Activated naive CD4-positive, alpha-beta T cell treated with anti-CD3 and anti-CD28 coated beads, Interleukin-2, amount 10 ng/mL, durations not matched to agents 7 days and 5 days (primary cell): ENCODE measurements around the gene USP6NL.

ENCODE experiments used
- CTCF ChIA-PET: fragments of 350-600 bp; sonication (Branson Sonifier 250); formaldehyde crosslinking; loops from one replicate; lab custom pipeline; 2021; ENCODE audit warnings: antibody characterized with exemption; lab: Charles Lee
- DNase-seq: peaks from one replicate; pipeline ENCODE4 v3.0.0-alpha.2; 2020
- H3K27ac Mint-ChIP-seq: one replicate; pipeline ENCODE4 v1.8.0; 2021; ENCODE audit warnings: mild to moderate bottlenecking, moderate library complexity, mixed read lengths
- H3K27me3 Mint-ChIP-seq: one replicate; pipeline ENCODE4 v1.8.0; 2021; ENCODE audit warnings: mild to moderate bottlenecking, mixed read lengths
- H3K36me3 Mint-ChIP-seq: one replicate; pipeline ENCODE4 v1.8.0; 2021; ENCODE audit warnings: mixed read lengths
- H3K4me1 Mint-ChIP-seq: one replicate; pipeline ENCODE4 v1.8.0; 2021; ENCODE audit warnings: mixed read lengths
- H3K4me3 Mint-ChIP-seq: one replicate; pipeline ENCODE4 v1.8.0; 2021; ENCODE audit warnings: mild to moderate bottlenecking, moderate library complexity, mixed read lengths
- H3K9me3 Mint-ChIP-seq: one replicate; pipeline ENCODE4 v1.8.0; 2021; ENCODE audit warnings: mixed read lengths

The USP6NL gene

DNA sequence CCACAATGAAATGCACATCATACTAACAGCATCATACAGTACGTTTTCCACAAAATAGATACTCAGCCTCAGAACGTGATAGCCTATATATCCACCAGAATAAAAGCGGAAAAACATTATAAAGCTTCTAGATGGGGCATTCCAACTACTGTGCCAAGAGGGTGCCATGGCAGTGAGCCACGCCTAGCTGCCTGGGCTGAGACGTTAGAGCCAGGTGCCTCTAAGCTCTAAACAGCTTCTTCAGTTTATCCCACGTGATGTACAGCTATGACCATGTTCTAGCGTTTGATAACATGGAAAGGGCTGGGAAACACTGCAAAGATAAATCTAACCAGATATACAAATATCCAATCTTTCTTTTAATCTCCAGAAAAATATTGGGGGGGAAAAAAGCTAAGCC, 17.8 kb downstream of the USP6NL start:
- no peak overlapping the region for H3K27ac Mint-ChIP-seq
- H3K36me3 Mint-ChIP-seq: no peaks in the 10 kb centered on the region
- H3K4me3 Mint-ChIP-seq: no peak overlapping the region
- H3K9me3 Mint-ChIP-seq: no peaks in the 10 kb centered on the region
- no peak for DNase-seq
- CTCF ChIA-PET: interaction anchor here (1.0 kb wide), 1 partner anchor 392 kb away, joined by 3 read pairs; no protein-coding TSS in a partner anchor
- H3K4me1 Mint-ChIP-seq: no peaks in the 10 kb centered on the region
- H3K27me3 Mint-ChIP-seq: peaks cover 4% of the 10 kb centered on the region

GRCh38 chr10:11589738-11590137, 21.7 kb downstream of the USP6NL start:
- Mint-ChIP-seq H3K4me3 (no peak overlapping the region), H3K9me3 (peaks cover 4% of the 10 kb centered on the region), H3K27me3 (peaks cover 7% of the 10 kb centered on the region), H3K27ac (no peak overlapping the region), H3K4me1 (peaks cover 6% of the 10 kb centered on the region), H3K36me3 (peaks cover 4% of the 10 kb centered on the region)
- DNase-seq: no peak
- CTCF ChIA-PET: no interaction called here

DNA sequence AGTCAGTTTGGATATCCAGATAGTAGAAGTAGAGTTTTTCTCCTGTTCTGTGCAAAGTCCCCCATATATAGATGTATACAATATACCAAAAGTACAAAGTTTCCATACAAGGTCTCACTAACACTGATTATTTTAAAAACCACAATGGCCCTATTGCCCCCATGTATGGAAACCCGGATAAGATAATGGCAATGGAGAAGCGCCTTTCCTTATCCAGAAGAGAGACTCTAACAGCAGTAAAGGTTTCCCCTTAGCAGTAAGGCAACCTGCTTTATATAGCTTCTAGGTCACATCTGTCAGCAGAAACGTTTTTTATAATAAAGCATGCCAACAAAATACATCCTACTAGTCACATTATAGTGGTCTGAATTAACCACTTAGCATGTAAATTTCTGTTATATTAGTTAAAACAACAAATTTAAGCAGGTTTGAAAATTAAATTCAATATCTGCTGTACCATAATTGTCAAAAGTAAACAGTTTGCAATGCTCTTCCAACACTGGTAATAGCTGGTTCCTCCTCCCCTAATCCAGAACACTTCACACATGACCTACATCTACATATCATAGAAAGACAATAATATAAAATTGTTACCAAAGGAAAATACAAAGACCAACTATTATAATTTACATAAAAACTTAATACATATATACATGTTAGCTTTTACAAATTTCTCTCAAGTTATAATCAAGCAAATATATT, 22.4 kb downstream of the USP6NL start:
- CTCF ChIA-PET: interaction anchor here (0.5 kb wide), 1 partner anchor 50 kb away, joined by 3 read pairs; no protein-coding TSS in a partner anchor
- H3K36me3 Mint-ChIP-seq: peaks cover 4% of the 10 kb centered on the region
- H3K9me3 Mint-ChIP-seq: peaks cover 11% of the 10 kb centered on the region
- no peak overlapping the region for H3K4me3 Mint-ChIP-seq
- H3K27me3 Mint-ChIP-seq: peaks cover 3% of the 10 kb centered on the region
- H3K27ac Mint-ChIP-seq: no peak overlapping the region
- DNase-seq: no peak
- peaks cover 6% of the 10 kb centered on the region for H3K4me1 Mint-ChIP-seq

- H3K36me3 Mint-ChIP-seq: peaks cover 4% of the 10 kb centered on the region
- peaks cover 3% of the 10 kb centered on the region for H3K27me3 Mint-ChIP-seq
- CTCF ChIA-PET: interaction anchor here (0.5 to 1.0 kb wide), 2 partner anchors 34 to 328 kb away, joined by 3 read pairs; no protein-coding TSS in a partner anchor
- H3K27ac Mint-ChIP-seq: no peak overlapping the region
- peaks cover 11% of the 10 kb centered on the region for H3K9me3 Mint-ChIP-seq
- peaks cover 6% of the 10 kb centered on the region for H3K4me1 Mint-ChIP-seq
- DNase-seq: no peak
- H3K4me3 Mint-ChIP-seq: no peak overlapping the region
Measured at GRCh38 chr10:11587722-11588259, 23.7 kb downstream of the USP6NL start.

GRCh38 chr10:11586170-11586569, 25.3 kb downstream of the USP6NL start:
- CTCF ChIA-PET: no interaction called here
- no peak overlapping the region for H3K27ac Mint-ChIP-seq
- no peak for DNase-seq

DNA sequence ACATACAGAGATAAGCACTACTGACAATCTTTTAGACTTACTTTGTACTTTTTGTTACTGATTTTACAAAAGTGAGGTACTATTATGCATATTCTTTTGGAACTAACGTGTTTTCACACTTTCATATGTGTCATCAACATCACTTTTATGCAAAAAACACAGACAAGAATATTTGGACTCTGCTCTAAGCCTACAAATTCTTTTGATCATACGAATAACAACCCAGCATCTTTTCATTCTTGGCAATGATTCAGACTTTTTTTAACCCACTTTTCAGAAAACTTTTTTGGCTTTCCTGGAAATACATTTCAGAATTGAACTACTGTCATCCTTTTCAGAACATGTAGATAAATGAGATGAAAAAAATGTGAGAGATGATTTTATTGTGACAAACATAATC, 30.2 kb downstream of the USP6NL start:
- H3K27ac Mint-ChIP-seq: peak overlapping the region; percentile 50
- CTCF ChIA-PET: no interaction called here

More at GRCh38 chr10:11586170-11586569, 25.3 kb downstream of the USP6NL start:
- Mint-ChIP-seq H3K9me3 (peaks cover 11% of the 10 kb centered on the region), H3K27me3 (peaks cover 3% of the 10 kb centered on the region), H3K4me1 (peaks cover 14% of the 10 kb centered on the region), H3K4me3 (no peak overlapping the region), H3K36me3 (peaks cover 4% of the 10 kb centered on the region)

DNA sequence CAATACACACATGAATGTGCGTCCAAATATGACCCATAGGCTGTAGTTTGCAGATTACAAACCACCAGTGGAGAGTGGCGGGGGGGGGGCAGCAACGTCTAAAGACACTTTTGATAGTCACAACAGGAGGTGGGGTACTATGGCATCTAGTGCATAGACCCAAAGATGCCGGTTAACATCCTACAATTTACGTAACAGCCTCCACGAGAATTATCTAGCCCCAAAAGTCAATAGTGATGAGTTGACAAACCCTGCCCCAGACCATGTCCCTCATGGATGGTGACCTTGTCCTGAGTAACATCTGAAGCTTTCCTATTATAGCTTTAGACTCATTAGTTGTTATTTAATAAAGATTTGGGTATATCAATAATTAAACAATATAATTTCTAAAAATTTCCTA, 31.6 kb downstream of the USP6NL start:
- Mint-ChIP-seq H3K9me3 (peaks cover 8% of the 10 kb centered on the region), H3K36me3 (peaks cover under 1% of the 10 kb centered on the region), H3K4me1 (peaks cover 14% of the 10 kb centered on the region), H3K4me3 (no peak overlapping the region), H3K27ac (no peak overlapping the region), H3K27me3 (no peaks in the 10 kb centered on the region)
- CTCF ChIA-PET: interaction anchor here (0.6 kb wide), 3 partner anchors 40 to 82 kb away, joined by 3 to 4 read pairs (median 4); no protein-coding TSS in a partner anchor
- no peak for DNase-seq

More for the DNA sequence above, 30.2 kb downstream of the USP6NL start:
- Mint-ChIP-seq H3K36me3 (peaks cover 4% of the 10 kb centered on the region), H3K9me3 (peaks cover 11% of the 10 kb centered on the region), H3K4me1 (peaks cover 16% of the 10 kb centered on the region), H3K27me3 (no peaks in the 10 kb centered on the region), H3K4me3 (no peak overlapping the region)
- no peak for DNase-seq

- CTCF ChIA-PET: no interaction called here
- Mint-ChIP-seq H3K27ac (no peak overlapping the region), H3K4me3 (no peak overlapping the region), H3K9me3 (no peaks in the 10 kb centered on the region), H3K4me1 (peaks cover 14% of the 10 kb centered on the region), H3K36me3 (no peaks in the 10 kb centered on the region), H3K27me3 (no peaks in the 10 kb centered on the region)
- DNase-seq: no peak
Measured at GRCh38 chr10:11578802-11579255, 32.6 kb downstream of the USP6NL start.

GRCh38 chr10:11576092-11576809, 35.2 kb downstream of the USP6NL start:
- Mint-ChIP-seq H3K27me3 (no peaks in the 10 kb centered on the region), H3K36me3 (no peaks in the 10 kb centered on the region), H3K9me3 (no peaks in the 10 kb centered on the region), H3K27ac (no peak overlapping the region), H3K4me1 (peaks cover 7% of the 10 kb centered on the region), H3K4me3 (no peak overlapping the region)
- no peak for DNase-seq
- CTCF ChIA-PET: no interaction called here

DNA sequence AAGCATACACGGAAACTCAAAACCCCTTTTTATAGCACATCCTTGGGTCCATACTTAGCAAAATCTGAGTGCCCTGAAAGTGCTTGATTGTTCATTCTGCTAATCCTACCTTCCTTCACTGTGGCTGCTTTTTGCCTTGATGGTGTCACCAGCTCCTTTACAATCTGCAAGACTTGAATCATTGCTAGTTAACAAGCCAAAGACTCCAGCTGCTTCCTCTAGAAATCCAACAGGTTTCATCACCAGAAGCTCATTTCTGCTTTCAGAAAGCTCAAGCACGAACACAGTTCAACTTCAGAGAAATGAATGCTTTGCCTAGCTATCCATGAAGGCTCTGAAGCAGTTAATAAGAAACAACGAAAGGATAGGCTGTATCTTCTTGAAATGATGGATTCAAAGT, 38.0 kb downstream of the USP6NL start:
- CTCF ChIA-PET: no interaction called here
- Mint-ChIP-seq H3K4me1 (no peaks in the 10 kb centered on the region), H3K27me3 (no peaks in the 10 kb centered on the region), H3K36me3 (no peaks in the 10 kb centered on the region), H3K27ac (no peak overlapping the region), H3K9me3 (no peaks in the 10 kb centered on the region), H3K4me3 (no peak overlapping the region)
- no peak for DNase-seq

DNA sequence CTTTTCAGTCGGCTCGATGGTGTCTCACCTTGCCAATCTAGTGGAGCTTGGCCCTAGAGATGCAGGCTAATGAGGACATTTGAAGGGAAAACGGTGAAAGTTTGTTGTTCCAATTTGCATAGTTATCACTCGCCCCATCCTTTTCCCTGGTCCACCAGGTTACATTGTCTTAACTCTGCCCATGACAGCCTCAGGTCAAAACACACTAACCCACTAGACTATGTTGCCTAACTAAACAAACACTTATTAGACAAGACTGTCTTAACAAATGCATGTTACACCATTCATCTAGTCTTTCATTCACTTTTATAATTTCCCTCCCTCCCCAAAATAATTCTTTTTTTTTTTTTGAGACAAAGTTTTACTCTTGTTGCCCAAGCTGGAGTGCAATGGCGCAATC, 40.7 kb downstream of the USP6NL start:
- H3K27me3 Mint-ChIP-seq: no peaks in the 10 kb centered on the region
- H3K4me3 Mint-ChIP-seq: no peak overlapping the region
- CTCF ChIA-PET: interaction anchor here (1.3 to 1.4 kb wide), 2 partner anchors 11 to 55 kb away, joined by 3 to 6 read pairs; no protein-coding TSS in a partner anchor
- H3K9me3 Mint-ChIP-seq: no peaks in the 10 kb centered on the region
- H3K4me1 Mint-ChIP-seq: no peaks in the 10 kb centered on the region
- no peak overlapping the region for H3K27ac Mint-ChIP-seq
- DNase-seq: no peak
- H3K36me3 Mint-ChIP-seq: no peaks in the 10 kb centered on the region

GRCh38 chr10:11569471-11569870, 42.0 kb downstream of the USP6NL start:
- CTCF ChIA-PET: no interaction called here

GRCh38 chr10:11568578-11568977, 42.9 kb downstream of the USP6NL start:
- Mint-ChIP-seq H3K9me3 (no peaks in the 10 kb centered on the region), H3K36me3 (no peaks in the 10 kb centered on the region), H3K27ac (no peak overlapping the region), H3K4me3 (no peak overlapping the region), H3K4me1 (no peaks in the 10 kb centered on the region), H3K27me3 (no peaks in the 10 kb centered on the region)
- DNase-seq: no peak
- CTCF ChIA-PET: no interaction called here

More at GRCh38 chr10:11569471-11569870, 42.0 kb downstream of the USP6NL start:
- Mint-ChIP-seq H3K27me3 (no peaks in the 10 kb centered on the region), H3K4me3 (no peak overlapping the region), H3K27ac (no peak overlapping the region), H3K9me3 (no peaks in the 10 kb centered on the region), H3K4me1 (no peaks in the 10 kb centered on the region), H3K36me3 (no peaks in the 10 kb centered on the region)
- DNase-seq: no peak

GRCh38 chr10:11564741-11565140, 46.7 kb downstream of the USP6NL start:
- Mint-ChIP-seq H3K4me3 (no peak overlapping the region), H3K36me3 (no peaks in the 10 kb centered on the region), H3K4me1 (no peaks in the 10 kb centered on the region), H3K27ac (no peak overlapping the region), H3K27me3 (peaks cover 3% of the 10 kb centered on the region), H3K9me3 (no peaks in the 10 kb centered on the region)
- DNase-seq: no peak
- CTCF ChIA-PET: interaction anchor here (1.0 kb wide), 1 partner anchor 22 kb away, joined by 3 read pairs; no protein-coding TSS in a partner anchor
